GM18873 (cell line): ENCODE measurements around the gene MYO5B.

ENCODE experiments used
- ATAC-seq: cut with Tn5 transposase; IDR thresholded peaks from one replicate; pipeline ENCODE4 v1.9.1; 2021; ENCODE audit warnings: mild to moderate bottlenecking, moderate library complexity, moderate number of reproducible peaks; ENCODE audit not compliant: unreplicated experiment, low FRiP score

MYO5B gene

DNA sequence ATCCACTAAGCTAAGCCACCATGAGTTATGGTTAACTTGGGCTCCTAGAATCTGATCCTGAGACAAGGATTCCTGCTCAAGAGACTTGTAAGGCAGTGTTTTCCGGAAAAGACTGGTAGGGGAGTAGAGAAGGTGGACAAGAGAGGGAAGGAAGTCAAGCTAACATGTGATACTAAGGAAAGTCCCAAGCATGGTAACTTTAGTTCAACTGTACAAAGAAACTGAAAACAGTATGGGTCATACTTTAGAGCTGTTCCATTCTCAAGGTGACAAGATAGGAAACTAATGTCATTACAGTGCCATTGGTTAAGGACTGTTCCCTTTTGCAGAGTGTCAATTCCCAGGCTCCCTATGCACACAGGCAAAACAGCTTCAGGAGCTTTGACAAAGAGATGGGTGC, 5.8 kb downstream of the MYO5B start:
- no peak for ATAC-seq

DNA sequence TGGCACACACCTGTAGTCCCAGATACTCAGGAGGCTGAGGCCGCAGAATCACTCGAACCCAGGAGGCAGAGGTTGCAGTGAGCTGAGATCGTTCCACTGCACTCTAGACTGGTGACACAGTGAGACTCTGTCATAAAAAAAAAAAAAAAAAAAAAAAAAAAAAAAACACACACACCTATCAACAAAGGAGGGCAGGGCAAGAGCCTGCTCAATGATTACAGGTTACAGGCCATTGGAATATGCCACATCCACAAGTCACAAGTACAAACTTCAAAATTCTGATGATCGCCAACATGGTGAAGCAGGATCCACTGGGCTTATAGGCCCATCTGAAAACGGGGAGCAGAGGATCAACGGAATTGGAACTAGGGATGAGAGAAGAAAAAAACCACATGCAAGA, 6.3 kb downstream of the MYO5B start:
- no peak for ATAC-seq

- ATAC-seq = no peak
Measured at GRCh38 chr18:50187659-50188058, 7.3 kb downstream of the MYO5B start.

- no peak for ATAC-seq
Measured at GRCh38 chr18:50186385-50186784, 8.6 kb downstream of the MYO5B start.

GRCh38 chr18:50183556-50183955, 11.4 kb downstream of the MYO5B start:
- ATAC-seq = no peak

GRCh38 chr18:50182511-50182910, 12.4 kb downstream of the MYO5B start:
- no peak for ATAC-seq

DNA sequence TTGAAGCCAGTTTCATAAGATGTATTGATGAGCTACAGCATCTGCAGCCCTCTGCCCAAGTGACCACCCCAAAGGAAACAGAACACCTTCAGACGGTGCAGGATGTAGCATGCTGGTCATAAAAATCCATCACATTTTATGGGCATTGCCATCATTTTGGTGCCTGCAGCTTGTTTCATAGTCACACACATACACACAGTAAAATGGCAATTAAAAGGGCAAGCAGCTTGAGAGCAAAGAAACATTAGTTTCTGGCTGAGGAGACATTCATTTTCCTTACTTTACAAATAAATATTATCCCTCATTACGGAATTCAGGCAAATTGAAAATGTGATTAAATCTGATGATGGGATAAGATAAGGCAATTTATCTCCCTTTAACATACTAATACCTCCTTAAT, 13.4 kb downstream of the MYO5B start:
- no peak for ATAC-seq

- no peak for ATAC-seq
Measured at GRCh38 chr18:50179465-50179864, 15.5 kb downstream of the MYO5B start.

- no peak for ATAC-seq
Measured at GRCh38 chr18:50177294-50177992, 17.5 kb downstream of the MYO5B start.

DNA sequence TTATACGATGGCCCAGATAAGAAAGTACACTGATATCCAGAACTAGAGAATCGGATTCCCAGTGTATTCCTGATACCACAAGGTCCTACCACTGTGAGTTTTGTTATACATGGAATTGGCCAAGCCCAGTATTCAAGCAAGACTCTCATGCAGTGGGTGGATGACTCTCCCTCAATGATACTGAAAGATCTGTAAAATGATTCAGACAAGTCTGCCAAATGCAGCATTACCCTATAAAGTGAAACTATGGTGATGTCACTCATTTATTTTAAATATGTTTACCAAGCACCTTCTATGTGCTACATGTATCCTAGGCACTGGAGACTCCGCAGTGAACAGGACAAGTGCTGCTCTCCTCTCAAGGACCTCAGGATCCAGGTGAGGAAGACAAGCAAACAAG, 22.6 kb downstream of the MYO5B start:
- no peak for ATAC-seq

GRCh38 chr18:50171406-50171805, 23.5 kb downstream of the MYO5B start:
- no peak for ATAC-seq

GRCh38 chr18:50170004-50170403, 24.9 kb downstream of the MYO5B start:
- ATAC-seq = no peak

- ATAC-seq = no peak
Measured at GRCh38 chr18:50169149-50169548, 25.8 kb downstream of the MYO5B start.

DNA sequence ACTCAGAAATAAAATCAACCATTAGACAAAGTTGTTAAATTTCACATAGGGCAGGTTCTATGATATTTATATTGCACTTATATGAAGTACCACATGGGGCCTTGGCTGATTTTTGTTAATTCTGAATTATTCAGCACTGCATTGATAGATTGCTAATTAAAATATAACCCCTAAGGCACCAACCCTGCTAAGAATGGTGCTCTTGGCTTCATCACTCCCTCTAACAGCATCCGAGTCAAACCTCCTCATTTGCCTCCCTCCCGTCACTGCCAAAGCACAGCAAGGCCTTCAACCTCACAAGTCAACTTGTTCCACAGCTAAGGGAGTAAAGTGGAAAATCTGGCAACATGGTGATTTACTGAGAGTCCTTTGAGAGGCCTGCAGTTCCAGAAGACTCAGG, 27.0 kb downstream of the MYO5B start:
- no peak for ATAC-seq

DNA sequence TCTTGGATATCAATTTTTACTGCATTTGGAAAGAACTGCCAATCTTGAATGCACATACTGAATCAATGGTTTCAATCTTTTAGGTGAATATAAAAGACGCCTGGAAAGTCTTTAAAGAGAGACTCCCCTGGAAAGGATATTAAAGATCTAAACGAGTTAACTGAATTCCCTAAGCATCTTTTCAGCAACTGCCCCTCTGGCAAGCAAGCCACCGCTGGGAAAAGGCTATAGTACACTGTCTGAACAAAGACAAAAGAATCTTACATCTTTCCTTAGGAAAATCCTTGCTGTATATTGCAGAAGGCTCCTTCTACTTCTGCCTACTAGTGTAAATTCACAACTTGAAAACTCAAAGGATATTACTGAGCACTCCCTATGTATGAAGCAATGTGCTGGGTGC, 28.0 kb downstream of the MYO5B start:
- no peak for ATAC-seq

- ATAC-seq = no peak
Measured at GRCh38 chr18:50163505-50163904, 31.4 kb downstream of the MYO5B start.

DNA sequence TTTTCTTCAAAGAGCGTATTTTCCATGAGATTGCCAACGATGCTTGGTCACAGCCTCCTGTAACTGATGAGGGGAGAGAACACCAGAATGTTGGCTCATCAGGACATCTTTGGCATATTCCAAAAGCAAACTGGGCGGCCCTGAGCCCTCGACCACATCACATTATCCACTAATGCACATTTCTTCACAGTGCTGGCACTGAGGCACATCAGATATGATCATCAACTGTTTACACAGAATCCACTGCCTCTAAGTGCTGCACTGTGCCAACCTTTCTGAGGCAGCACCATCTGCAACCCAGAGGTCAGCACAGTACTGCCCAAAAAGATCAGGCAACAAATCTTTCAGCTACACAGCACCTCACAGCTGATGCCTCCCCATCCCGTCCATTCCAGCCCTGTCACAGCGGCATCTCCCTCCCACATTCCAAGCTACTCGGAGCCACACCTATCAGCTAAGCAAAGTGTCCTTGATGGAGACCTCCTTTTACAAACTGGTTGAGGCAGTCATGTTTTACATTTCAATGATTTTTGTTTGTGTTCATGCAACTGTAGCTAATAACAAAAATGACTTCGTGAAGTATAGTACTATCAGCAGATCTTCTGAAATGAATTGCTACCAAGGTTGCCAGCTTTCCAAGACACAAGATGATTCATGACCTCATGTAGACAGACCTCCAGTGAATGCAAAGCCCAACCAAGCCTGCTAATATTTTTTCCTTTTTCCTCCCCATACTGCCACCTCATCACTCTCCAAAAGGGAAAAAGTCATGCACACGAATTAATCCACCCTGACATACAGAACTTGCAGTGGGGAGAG, 32.3 kb downstream of the MYO5B start:
- ATAC-seq = no peak

GRCh38 chr18:50161597-50162205, 33.2 kb downstream of the MYO5B start:
- no peak for ATAC-seq

- no peak for ATAC-seq
Measured at GRCh38 chr18:50159654-50160046, 35.3 kb downstream of the MYO5B start.

- no peak for ATAC-seq
Measured at GRCh38 chr18:50158866-50159653, 35.9 kb downstream of the MYO5B start.

DNA sequence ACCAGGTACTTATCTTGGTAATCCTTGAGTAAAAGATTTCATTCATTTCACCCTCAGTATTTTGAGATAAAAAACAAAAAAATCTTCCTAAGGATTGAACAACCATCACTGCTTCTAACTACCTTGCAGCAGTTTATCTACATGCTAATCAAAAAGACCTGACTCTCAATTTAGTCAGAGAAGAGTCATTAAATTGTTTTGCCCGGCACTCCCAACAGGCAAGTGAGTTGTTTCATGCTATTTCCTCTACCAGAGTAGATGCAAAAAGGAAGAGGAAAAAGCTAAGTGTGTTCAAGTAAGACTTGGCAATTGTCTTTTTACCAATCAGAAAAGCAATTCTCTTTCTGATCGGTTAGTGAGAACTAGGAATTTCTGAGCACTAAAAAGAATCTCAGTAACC, 39.5 kb downstream of the MYO5B start:
- ATAC-seq = no peak
